NCI-H1092 (cell line): ENCODE results near the gene NMRK2.
"Not testable (repeated sequence)": the region's sequence is repeated elsewhere in the genome, so short reads cannot be mapped to it uniquely, and the experiment has no call there.

ENCODE experiments used
- DNase-seq: peaks from one replicate; lab custom pipeline; 2025; lab: John Stamatoyannopoulos, UW

NMRK2 gene, protein sequence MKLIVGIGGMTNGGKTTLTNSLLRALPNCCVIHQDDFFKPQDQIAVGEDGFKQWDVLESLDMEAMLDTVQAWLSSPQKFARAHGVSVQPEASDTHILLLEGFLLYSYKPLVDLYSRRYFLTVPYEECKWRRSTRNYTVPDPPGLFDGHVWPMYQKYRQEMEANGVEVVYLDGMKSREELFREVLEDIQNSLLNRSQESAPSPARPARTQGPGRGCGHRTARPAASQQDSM

DNA sequence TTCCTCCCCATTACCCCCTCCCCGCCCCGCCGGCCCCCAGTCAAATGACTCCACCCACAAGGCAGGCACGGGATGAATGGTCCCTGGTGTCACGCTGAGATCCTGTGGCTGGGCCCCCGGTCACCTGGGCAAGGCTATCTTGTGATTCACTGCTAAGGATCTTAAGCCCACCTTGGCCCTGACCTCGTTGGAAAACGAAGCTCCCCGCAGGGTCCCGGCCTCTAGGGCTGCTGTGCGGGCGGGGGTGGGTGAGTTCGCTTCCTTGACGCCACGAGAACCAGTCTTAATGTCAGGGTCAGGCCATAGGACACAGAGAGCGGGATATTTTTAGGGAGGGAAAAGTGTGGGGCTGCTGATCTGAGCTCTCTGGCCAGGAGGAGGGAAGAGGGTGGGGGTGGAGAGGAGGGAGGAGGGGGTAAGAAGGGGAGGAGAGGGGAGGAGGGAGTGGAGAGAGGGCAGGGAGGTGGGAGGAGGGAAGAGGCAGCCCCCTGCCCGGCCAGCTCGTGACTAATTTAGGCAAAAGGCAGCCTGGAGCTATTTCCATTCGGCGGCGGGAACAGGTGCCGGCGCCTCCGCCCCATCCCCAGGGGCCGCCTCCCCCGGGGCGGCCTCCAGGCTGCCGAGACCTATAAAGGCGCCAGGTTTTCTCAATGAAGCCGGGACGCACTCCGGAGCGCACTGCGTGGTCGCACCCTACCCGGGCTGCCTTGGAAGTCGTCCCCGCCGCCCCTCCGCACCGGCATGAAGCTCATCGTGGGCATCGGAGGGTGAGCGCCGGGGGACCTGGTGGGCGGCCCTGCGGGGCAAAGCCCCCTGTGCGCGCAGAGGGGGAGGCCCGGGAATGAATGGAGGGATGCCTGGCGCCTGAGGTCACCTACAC lies at the start of gene NMRK2:
NMRK2 (plus strand) TSS at position 139 of the 880 bp plus-strand sequence; CDS start at position 742, 603 bp downstream.
- DNase-seq = no peak

DNA sequence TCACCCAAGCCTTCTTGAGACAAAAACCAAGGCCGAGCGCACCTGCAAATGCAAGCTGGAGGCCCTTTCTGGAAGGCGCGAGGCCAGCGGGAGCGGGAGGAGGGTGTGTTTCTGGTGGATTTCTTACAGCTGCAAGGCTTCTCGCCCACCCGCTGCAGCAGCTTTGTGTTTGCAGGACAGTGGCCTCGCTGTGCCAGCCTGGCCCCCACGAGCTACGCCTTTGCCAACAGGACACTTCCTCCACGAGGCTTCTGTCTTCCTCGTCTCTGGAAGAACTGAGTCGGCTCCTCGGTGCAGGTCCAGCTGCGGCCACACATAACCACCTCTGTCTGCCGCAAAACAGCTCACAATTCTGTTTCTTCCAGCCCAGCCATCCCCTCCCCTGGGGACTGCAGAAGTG lies 42.3 kb upstream of the NMRK2 start:
- DNase-seq = no peak

DNA sequence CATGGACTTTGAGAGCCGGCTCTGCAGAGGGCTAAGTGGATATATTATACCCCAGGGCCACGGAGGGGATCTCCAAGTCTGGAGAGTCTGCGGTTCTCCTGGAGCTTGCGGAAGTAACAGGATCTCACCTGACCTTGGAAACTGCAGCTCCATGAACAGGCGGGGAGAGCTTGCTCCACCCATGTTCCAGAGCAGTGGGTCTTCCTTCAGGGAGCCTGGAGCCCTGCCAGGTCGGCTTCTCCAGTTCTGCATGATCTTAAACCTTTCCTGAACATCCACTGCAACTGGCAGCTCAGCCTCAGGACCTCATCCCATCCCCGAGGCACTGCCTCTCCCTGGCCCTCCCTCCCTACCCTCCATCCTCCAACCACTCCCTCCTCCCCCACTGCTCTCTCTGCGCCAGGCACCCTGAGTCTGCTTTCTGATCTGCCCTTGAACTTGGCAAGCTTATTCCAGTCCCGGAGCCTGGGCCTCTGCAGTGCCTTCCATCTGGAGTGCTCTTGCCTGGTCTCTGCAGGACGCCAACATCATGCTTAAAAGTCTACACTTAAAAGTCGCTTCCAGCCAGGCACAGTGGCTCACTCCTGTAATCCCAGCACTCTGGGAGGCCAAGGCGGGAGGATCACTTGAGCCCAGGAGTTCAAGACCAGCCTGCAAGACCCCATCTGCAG lies 39.2 kb upstream of the NMRK2 start:
- DNase-seq = no peak

DNA sequence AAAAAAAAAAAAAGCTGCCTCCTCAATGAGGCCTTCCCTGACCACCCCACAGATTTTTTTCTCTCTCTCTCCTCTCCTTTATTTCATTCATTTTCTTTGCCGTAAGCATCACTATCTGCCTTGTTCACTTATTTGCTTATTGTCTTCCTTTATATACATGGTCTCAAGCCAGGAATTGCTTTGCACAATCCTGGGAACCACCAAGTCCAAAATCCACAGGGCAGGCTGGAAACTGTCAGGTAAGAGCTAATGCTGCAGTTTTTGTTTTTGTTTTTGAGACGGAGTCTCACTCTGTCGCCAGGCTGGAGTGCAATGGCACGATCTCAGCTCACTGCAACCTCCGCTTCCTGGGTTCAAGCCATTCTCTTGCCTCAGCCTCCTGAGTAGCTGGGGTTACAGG lies 37.9 kb upstream of the NMRK2 start:
- not testable (repeated sequence) for DNase-seq

DNA sequence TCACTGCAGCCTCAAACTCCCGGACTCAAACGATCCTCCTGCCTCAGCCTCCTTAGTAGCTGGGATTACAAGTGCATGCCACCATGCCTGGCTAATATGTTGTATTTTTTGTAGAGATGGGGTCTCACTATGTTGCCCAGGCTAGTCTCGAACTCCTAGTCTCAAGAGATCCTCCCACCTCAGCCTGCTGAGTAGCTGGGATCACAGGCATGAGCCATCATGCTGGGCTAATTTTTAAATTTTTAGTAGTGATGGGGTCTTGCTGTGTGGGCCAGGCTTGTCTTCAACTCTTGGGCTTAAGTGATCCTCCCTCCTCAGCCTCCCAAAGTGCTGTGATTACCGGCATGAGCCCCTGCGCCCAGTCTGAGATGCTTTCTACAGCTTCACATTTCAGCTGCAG lies 37.1 kb upstream of the NMRK2 start:
- DNase-seq = no peak

DNA sequence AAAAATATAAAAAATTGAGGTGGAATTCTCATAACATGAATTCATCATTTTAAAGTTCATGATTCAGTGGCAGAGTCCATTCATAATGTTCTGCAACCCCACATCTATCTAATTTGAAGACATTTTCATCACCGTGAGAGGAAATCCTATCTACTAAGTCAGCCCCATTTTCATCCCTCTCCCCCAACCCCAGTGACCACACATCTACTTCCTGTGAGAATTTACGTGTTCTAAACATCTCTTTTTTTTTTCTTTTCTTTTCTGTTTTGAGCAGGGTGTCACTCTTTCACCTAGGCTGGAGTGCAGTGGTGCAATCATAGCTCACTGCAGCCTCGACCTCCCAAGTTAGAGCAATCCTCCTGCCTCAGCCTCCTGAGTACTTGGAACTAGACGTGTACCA lies 34.9 kb upstream of the NMRK2 start:
- no peak for DNase-seq

DNA sequence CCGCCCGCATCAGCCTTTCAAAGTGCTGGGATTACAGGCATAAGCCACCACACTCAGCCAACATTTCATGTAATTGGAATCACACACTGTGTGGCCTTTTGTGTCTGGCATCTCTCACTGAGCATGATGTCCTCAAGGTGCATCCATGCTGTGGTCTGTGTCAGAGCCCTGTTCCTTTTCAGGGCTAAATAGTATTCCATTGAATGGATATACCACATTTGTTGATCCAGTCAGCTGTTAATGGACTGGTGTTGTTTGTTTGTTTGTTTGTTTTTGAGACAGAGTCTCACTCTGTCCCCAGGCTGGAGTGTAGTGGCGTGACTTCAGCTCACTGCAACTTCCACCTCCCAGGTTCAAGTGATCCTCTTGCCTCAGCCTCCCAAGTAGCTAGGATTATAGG lies 34.4 kb upstream of the NMRK2 start:
- DNase-seq = no peak

DNA sequence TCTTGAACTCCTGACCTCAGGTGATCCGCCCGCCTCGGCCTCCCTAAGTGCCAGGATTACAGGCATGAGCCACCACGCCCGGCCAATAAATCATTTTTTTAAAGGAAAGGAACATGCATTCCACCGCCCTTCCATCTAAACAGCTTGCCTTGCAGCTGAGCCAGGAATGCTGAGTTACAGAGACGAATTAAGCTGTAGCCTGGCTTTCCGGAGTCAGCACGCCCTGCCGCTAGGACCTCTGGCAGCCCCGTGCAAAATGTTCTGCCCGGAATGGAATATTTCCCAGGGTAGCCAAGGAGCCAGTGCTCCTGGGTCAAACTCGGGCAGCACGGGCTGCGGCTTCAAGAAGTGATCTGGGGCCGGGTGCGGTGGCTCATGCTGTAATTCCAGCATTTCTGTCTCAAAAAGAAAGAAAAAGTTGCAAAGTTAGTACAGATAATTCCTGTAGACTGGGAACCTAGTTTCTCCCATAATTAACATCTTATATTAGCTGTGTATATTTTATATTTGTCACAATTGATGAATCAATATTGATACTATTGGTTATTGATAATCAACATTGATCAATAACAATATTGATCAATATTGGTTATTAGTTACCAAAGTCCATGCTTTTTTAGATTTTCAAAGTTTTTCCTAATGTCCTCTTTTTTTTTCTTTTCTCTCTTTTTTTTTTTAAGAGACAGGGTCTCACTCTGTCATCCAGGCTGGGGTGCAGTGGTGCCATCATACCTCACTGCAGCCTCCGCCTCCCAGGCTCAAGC lies 33.2 kb upstream of the NMRK2 start:
- no peak for DNase-seq

DNA sequence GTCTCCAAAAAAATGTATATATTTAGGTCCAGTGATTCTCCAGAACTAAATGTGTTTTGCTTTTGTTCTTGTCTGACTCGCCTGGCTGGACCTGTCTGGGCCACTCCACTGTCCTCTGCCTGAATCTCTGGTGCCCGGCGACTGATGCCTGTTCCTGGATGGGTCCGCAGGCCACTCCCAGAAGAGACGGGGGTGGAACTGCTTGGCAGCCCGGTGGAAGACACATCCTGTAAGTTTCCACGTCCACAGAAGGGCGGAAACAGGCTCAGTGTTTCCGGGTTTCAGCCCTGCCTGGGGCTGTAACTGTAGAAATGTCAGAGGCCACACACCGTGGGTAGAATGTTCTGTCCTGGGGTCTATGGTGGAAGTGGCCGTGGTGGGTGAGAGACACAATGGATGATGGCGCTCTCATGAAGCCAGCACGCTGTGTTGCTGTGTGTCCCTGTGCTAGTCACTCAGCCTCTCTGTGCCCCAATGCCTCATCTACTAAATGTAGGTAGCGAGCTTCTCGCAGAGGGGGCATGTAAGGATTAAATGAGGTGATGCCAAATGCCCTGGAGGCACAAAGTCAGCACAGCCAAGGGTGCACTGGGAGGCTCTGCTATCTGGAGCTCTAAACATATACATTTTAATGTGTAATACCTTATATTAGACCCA lies 30.4 kb upstream of the NMRK2 start:
- DNase-seq = no peak

DNA sequence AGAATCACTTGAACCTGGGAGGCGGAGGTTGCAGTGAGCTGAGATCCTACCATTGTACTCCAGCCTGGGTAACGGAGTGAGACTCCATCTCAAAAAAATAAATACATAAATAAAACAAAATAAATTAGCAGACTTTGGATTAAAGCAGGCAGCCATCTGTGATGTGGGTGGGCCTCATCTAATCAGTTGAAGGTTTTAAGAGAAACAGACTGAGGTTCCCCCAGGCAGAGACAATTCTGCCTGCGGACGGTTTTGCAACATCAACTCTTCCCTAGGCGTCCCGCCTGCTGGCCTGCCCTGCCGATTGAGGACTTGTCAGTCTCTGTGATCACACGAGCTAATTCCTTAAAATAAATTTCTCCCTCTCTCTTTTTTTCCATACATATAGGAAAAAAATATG lies 28.6 kb upstream of the NMRK2 start:
- DNase-seq = no peak

DNA sequence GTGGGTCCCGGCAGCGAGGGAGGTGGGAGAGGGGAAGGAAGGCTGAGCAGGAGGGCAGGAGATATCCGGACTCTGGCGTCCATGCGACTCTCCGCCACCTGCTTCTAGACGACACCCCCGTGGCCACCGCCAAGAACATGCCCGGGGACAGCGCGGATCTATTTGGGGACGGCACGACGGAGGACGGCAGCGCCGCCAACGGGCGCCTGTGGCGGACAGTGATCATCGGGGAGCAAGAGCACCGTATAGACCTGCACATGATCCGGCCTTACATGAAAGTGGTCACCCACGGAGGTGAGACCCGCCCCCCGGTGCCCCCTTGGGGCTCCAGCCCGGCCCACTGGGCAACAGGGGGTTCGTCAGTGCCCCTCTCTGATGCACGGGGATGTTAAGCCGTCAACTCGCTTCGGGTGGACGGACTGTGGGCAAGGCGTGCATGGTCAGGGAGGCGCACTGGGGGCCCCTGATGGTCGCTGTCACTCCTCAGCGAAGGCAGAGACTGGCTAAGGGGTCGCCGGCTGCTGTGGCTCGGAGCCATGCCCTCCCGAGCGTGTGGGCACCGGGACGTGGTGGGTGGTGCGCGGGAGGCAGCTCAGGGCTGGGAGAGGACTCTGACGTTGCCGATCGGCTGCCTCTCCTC lies 25.1 kb upstream of the NMRK2 start:
- no peak for DNase-seq

DNA sequence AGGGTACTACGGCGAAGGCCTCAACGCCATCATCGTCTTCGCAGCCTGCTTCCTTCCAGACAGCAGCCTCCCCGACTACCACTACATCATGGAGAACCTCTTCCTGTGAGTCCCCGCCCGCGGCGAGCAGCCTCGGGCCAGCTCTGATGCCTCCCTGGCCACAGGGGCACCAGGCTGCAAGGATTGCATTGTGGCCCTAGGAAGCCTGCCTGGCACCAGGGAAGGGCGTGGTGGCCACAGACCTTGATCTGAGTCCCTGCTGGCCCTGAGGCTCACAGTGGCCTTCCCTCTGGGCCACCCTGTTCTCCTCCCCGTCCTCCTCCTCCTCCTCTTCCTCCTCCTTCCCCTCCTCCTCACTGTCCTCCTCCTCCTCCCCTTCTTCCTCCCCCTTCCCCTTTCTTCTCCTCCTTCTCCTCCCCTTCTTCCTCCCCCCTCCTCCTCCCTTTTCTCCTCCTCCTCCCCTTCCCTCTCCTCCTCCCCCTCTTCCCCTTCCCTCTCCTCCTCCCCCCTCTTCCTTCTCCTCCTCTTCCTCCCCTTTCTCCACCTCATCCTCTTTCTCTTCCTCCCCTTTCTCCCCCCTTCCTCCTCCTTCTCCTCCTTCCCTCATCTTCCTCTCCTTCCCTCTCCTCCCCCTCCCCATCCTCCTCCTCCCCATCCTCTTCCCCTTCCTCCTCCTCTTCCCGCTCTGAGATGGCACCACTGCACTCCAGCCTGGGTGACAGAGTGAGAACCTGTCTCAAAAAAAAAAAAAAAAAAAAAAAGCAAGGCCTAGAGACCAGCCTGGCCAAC lies 24.4 kb upstream of the NMRK2 start:
- DNase-seq = no peak

DNA sequence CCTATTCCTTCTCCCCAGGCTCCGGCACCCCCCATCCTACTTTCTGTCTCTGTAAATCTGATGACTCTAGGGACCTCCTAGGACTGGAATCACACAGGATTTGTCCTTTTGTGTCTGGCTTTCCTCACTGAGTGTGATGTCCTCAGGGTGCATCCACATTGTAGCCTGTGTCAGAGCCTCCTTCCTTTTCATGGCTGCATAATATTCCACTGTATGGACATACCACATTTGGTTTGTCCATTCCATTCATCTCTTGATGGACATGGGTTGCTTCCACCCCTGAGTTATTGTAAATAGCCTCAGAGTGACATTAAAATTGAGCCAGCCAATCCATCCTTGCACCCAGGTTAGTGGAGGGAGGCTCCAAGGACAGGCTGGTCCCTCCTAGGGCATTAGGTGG lies 22.8 kb upstream of the NMRK2 start:
- no peak for DNase-seq

DNA sequence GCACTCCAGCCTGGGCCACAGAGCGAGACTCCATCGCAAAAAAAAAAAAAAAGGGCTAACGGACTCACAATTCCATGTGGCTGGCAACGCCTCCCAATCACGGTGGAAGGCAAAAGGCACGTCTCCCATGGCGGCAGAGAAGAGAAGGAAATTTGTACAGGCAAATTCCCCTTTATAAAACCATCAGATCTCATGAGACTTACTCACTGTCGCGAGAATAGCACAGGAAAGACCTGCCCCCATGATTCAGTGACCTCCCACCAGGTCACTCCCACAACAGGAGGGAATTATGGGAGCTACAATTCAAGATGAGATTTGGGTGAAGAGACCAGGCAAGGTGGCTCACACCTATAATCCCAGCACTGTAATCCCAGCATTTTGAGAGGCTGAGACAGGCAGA lies 18.7 kb upstream of the NMRK2 start:
- no peak for DNase-seq

DNA sequence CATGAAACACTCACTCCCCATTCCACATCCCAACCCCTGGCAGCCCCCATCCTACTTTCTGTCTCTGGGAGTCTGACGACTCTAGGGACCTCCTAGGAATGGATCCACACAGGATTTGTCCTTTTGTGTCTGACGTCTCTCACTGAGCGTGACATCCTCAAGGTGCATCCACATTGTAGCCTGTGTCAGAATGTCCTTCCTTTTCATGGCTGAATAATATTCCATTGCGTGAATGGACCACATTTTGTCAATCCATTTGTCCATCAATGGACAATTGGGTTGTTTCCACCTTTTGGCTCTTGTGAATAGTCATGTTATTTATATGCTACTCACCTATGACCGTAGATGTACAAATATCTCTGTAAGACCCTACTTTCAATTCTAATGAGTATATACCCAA lies 16.8 kb upstream of the NMRK2 start:
- DNase-seq = no peak

DNA sequence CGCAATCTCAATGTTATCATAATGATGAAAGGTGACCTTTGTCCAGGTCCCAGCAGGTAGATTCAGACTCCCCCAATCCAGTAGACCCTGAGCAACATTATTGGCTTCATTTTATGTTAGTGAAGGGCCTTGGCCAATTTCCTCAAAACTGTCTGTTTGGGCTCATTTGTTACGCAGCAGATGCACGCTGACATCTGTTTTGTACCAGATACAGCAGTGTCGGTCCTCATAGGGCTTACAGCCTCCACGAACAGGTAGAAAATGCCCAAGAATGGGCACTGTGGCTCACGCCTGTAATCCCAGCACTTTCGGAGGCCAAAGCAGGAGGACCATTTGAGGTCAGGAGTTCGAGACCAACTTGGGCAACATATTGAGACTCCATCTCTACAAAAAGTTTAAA lies 13.1 kb upstream of the NMRK2 start:
- no peak for DNase-seq

DNA sequence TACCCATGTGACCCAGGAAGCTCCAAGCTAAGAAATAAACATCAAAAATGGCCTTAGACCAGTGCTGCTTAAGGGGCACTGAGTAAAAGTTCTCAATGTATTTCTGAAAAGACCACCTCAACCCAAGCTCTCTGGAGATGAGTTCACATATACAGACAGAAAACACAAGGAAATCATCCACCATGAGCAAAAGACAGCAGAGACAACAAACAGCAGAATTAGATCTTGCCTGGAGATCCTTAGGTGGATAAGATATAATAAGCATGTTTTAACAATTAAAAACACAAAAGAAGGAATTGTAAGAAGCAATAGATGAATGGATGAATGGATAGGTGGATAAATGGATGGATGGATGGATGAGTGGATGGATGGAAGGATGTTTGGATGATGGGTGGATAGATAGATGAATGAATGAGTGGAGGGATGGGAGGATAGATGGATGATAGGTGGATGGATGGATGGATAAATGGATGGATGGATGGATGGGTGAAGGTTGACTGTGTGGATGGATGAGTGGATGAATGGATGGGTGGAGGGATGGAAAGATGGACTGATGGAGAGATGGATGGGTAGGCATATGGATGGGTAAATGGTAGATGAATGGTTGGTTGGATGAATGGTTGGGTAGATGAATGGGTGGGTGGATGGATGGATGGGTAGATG lies 9.6 kb upstream of the NMRK2 start:
- DNase-seq = no peak

DNA sequence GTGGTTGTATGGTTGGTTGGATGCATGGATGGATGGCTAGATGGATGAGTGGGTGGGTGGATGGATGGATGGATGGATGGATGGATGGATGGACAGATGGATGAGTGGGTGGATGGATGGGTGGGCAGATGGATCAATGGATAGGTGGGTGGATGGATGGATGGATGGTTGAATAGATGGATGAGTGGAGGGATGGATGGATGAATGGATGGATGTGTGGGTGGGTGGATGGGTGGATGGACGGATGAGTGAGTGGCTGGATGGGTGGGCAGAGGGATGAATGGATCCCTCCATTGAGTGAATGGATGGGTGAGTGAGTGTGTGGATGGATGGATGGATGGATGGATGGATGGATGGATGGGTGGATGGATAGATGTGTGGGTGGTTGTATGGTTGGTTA lies 9.0 kb upstream of the NMRK2 start:
- DNase-seq = no peak

DNA sequence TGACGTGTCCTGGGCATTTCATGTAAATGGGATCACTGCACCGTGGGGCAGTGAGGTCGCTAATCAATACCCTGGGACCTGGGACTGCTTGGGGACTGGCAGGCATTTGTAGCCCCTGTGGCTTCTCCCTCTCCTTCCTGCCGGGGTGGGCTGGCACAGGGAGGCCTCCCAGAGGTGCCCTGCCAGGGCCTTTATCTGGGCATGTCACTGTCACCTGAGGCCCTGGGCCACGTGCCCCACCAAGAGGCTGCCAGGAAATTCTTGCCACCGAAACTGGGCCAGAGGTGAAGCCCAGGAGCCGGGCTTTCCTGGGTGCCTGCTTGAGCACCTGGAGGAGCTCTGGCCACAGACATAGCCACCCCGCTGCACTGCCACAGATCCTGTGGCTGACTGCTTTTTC lies 1.8 kb upstream of the NMRK2 start:
- DNase-seq = no peak
